HG03469 (cell line): ENCODE data around the gene BCKDHA.
"Not testable (repeated sequence)": the region's sequence is repeated elsewhere in the genome, so short reads cannot be mapped to it uniquely, and the experiment has no call there.

Experiments
- ATAC-seq: cut with Tn5 transposase; IDR thresholded peaks from one replicate; pipeline ENCODE4 v1.9.1; 2021; ENCODE audit warnings: mild to moderate bottlenecking, moderate library complexity, moderate number of reproducible peaks; ENCODE audit not compliant: unreplicated experiment

BCKDHA gene

GRCh38 chr19:41401483-41401882 lies 3.9 kb downstream of the BCKDHA start:
- no peak for ATAC-seq

GRCh38 chr19:41402010-41402409 lies 4.4 kb downstream of the BCKDHA start:
- ATAC-seq = no peak

- ATAC-seq = no peak
These were observed 5.8 kb downstream of the BCKDHA start for GRCh38 chr19:41403181-41403970.

GRCh38 chr19:41405776-41406175 lies 8.2 kb downstream of the BCKDHA start:
- no peak for ATAC-seq

GRCh38 chr19:41407271-41407670 lies 9.7 kb downstream of the BCKDHA start:
- ATAC-seq = no peak

GRCh38 chr19:41408256-41408655 lies 10.6 kb downstream of the BCKDHA start:
- ATAC-seq = no peak

- ATAC-seq = not testable (repeated sequence)
These were observed 11.2 kb downstream of the BCKDHA start for GRCh38 chr19:41408846-41409245.

- no peak for ATAC-seq
These were observed 11.7 kb downstream of the BCKDHA start for GRCh38 chr19:41409288-41409687.

- no peak for ATAC-seq
These were observed 12.9 kb downstream of the BCKDHA start for GRCh38 chr19:41410336-41411054.

GRCh38 chr19:41411100-41411967 lies 13.7 kb downstream of the BCKDHA start:
- no peak for ATAC-seq

- no peak for ATAC-seq
These were observed 14.3 kb downstream of the BCKDHA start for GRCh38 chr19:41411968-41412265.

GRCh38 chr19:41412953-41413352 lies 15.3 kb downstream of the BCKDHA start:
- no peak for ATAC-seq

- ATAC-seq = no peak
These were observed 16.3 kb downstream of the BCKDHA start for GRCh38 chr19:41413947-41414346.

- ATAC-seq = no peak
These were observed 16.8 kb downstream of the BCKDHA start for GRCh38 chr19:41414461-41414860.

- ATAC-seq = no peak
These were observed 17.5 kb downstream of the BCKDHA start for GRCh38 chr19:41415154-41415571.

GRCh38 chr19:41416194-41416674 lies 18.6 kb downstream of the BCKDHA start:
- ATAC-seq = no peak

- ATAC-seq = no peak
These were observed 22.7 kb downstream of the BCKDHA start for GRCh38 chr19:41420101-41420880.

- ATAC-seq = no peak
These were observed 23.7 kb downstream of the BCKDHA start for GRCh38 chr19:41421314-41421713.

- ATAC-seq = no peak
These were observed 24.4 kb downstream of the BCKDHA start for GRCh38 chr19:41421973-41422372.

- no peak for ATAC-seq
These were observed 24.8 kb downstream of the BCKDHA start for GRCh38 chr19:41422456-41422855.

- ATAC-seq = no peak
These were observed 25.3 kb downstream of the BCKDHA start for GRCh38 chr19:41422955-41423354.
